Liver (tissue), 3 donors: ENCODE data around the gene CDC20.

Experiments
- GABPA ChIP-seq, 2 donors: IDR thresholded peaks in 1 of 2; conservative IDR thresholded peaks in 1 of 2; 2 replicates each; pipeline ENCODE4 v1.6.1; 2016; ENCODE audit warnings: antibody characterized with exemption in 2 of 2, mild to moderate bottlenecking in 1 of 2, moderate library complexity in 1 of 2
- HNF4A ChIP-seq, 2 donors: conservative IDR thresholded peaks; 2 replicates each; pipeline ENCODE4 v1.6.1; 2016; ENCODE audit warnings: antibody characterized with exemption in 2 of 2, mild to moderate bottlenecking in 2 of 2
- JUND ChIP-seq, 2 donors: IDR thresholded peaks; 2 replicates each; pipeline ENCODE4 v1.6.1; 2016; ENCODE audit warnings: antibody characterized with exemption in 2 of 2
- RAD21 ChIP-seq, 2 donors: IDR thresholded peaks; 2 replicates each; pipeline ENCODE4 v1.6.1; 2016; ENCODE audit warnings: antibody characterized with exemption in 2 of 2, mild to moderate bottlenecking in 2 of 2
- SP1 ChIP-seq: IDR thresholded peaks from 2 replicates; pipeline ENCODE4 v1.6.1; 2018; ENCODE audit warnings: antibody characterized with exemption, mild to moderate bottlenecking
- TAF1 ChIP-seq: conservative IDR thresholded peaks from 2 replicates; pipeline ENCODE4 v1.6.1; 2016; ENCODE audit warnings: antibody characterized with exemption, mild to moderate bottlenecking
- YY1 ChIP-seq: IDR thresholded peaks from 2 replicates; pipeline ENCODE4 v1.6.1; 2016; ENCODE audit warnings: antibody characterized with exemption, mild to moderate bottlenecking
- TF ChIP-seq, protein P1 (sequence below): fragments of 150-350 bp; IDR thresholded peaks from 2 replicates; pipeline ENCODE4 v1.5.1; 2017; ENCODE audit warnings: improper control_type of control experiment, low read depth, low read length; ENCODE audit not compliant: missing input control
- TF ChIP-seq, protein P2 (sequence below): IDR thresholded peaks from 2 replicates; pipeline ENCODE4 v1.6.1; 2016; ENCODE audit warnings: antibody characterized with exemption, mild to moderate bottlenecking
- TF ChIP-seq, protein P3 (sequence below): IDR thresholded peaks from 2 replicates; pipeline ENCODE4 v1.6.1; 2016; ENCODE audit warnings: antibody characterized with exemption
- TF ChIP-seq, protein P4 (sequence below): IDR thresholded peaks from 2 replicates; pipeline ENCODE4 v1.6.1; 2016; ENCODE audit warnings: antibody characterized with exemption
- TF ChIP-seq, protein P5 (sequence below): IDR thresholded peaks from 2 replicates; pipeline ENCODE4 v1.6.1; 2016; ENCODE audit warnings: antibody characterized with exemption
- donor health status: healthy.
- donor health status: healthy.

DNA sequence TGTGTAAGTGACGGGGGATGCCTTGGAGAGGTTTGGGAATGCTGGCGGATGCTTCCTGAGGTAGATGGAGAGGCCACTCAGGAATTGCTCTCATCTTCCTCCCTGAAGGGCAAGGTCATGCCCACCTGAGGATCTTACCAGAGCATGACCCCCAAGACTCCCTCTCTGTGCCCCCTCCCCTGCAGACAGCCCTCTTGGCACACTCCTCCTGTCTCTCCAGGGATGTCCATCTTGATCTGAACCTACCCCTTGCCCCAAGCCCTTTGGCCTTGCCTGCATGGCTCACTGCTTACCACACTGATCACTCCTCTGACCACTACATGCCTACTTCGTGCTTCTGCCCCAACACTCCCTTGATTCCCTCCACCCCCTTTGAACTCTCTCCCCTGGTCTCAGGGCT lies 39.0 kb upstream of the CDC20 start:
- TF ChIP-seq, protein P1, sequence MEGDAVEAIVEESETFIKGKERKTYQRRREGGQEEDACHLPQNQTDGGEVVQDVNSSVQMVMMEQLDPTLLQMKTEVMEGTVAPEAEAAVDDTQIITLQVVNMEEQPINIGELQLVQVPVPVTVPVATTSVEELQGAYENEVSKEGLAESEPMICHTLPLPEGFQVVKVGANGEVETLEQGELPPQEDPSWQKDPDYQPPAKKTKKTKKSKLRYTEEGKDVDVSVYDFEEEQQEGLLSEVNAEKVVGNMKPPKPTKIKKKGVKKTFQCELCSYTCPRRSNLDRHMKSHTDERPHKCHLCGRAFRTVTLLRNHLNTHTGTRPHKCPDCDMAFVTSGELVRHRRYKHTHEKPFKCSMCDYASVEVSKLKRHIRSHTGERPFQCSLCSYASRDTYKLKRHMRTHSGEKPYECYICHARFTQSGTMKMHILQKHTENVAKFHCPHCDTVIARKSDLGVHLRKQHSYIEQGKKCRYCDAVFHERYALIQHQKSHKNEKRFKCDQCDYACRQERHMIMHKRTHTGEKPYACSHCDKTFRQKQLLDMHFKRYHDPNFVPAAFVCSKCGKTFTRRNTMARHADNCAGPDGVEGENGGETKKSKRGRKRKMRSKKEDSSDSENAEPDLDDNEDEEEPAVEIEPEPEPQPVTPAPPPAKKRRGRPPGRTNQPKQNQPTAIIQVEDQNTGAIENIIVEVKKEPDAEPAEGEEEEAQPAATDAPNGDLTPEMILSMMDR = no peak
- TF ChIP-seq YY1 (no peak), SP1 (no peak), TAF1 (no peak), HNF4A (conservative IDR thresholded peaks at IDR 0.05) (no peak), GABPA (IDR thresholded peaks at IDR 0.05 in 1 of 2, conservative IDR thresholded peaks at IDR 0.05 in 1 of 2) (no peak), RAD21 (IDR thresholded peaks at IDR 0.05) (no peak), JUND (IDR thresholded peaks at IDR 0.05) (no peak)
- TF ChIP-seq, protein P2, sequence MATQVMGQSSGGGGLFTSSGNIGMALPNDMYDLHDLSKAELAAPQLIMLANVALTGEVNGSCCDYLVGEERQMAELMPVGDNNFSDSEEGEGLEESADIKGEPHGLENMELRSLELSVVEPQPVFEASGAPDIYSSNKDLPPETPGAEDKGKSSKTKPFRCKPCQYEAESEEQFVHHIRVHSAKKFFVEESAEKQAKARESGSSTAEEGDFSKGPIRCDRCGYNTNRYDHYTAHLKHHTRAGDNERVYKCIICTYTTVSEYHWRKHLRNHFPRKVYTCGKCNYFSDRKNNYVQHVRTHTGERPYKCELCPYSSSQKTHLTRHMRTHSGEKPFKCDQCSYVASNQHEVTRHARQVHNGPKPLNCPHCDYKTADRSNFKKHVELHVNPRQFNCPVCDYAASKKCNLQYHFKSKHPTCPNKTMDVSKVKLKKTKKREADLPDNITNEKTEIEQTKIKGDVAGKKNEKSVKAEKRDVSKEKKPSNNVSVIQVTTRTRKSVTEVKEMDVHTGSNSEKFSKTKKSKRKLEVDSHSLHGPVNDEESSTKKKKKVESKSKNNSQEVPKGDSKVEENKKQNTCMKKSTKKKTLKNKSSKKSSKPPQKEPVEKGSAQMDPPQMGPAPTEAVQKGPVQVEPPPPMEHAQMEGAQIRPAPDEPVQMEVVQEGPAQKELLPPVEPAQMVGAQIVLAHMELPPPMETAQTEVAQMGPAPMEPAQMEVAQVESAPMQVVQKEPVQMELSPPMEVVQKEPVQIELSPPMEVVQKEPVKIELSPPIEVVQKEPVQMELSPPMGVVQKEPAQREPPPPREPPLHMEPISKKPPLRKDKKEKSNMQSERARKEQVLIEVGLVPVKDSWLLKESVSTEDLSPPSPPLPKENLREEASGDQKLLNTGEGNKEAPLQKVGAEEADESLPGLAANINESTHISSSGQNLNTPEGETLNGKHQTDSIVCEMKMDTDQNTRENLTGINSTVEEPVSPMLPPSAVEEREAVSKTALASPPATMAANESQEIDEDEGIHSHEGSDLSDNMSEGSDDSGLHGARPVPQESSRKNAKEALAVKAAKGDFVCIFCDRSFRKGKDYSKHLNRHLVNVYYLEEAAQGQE = no peak
- TF ChIP-seq, protein P3, sequence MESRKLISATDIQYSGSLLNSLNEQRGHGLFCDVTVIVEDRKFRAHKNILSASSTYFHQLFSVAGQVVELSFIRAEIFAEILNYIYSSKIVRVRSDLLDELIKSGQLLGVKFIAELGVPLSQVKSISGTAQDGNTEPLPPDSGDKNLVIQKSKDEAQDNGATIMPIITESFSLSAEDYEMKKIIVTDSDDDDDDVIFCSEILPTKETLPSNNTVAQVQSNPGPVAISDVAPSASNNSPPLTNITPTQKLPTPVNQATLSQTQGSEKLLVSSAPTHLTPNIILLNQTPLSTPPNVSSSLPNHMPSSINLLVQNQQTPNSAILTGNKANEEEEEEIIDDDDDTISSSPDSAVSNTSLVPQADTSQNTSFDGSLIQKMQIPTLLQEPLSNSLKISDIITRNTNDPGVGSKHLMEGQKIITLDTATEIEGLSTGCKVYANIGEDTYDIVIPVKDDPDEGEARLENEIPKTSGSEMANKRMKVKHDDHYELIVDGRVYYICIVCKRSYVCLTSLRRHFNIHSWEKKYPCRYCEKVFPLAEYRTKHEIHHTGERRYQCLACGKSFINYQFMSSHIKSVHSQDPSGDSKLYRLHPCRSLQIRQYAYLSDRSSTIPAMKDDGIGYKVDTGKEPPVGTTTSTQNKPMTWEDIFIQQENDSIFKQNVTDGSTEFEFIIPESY = no peak
- TF ChIP-seq, protein P4, sequence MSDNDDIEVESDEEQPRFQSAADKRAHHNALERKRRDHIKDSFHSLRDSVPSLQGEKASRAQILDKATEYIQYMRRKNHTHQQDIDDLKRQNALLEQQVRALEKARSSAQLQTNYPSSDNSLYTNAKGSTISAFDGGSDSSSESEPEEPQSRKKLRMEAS = no peak
- TF ChIP-seq, protein P5, sequence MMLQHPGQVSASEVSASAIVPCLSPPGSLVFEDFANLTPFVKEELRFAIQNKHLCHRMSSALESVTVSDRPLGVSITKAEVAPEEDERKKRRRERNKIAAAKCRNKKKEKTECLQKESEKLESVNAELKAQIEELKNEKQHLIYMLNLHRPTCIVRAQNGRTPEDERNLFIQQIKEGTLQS = no peak
